HG02870 (cell line): Measurements from ENCODE around the gene LHPP.
"Not testable (repeated sequence)": the region's sequence is repeated elsewhere in the genome, so short reads cannot be mapped to it uniquely, and the experiment has no call there.

Experiments used
- ATAC-seq: cut with Tn5 transposase; IDR thresholded peaks from one replicate; pipeline ENCODE4 v1.9.1; 2021; ENCODE audit warnings: mild to moderate bottlenecking, moderate library complexity; ENCODE audit not compliant: unreplicated experiment

LHPP gene

DNA sequence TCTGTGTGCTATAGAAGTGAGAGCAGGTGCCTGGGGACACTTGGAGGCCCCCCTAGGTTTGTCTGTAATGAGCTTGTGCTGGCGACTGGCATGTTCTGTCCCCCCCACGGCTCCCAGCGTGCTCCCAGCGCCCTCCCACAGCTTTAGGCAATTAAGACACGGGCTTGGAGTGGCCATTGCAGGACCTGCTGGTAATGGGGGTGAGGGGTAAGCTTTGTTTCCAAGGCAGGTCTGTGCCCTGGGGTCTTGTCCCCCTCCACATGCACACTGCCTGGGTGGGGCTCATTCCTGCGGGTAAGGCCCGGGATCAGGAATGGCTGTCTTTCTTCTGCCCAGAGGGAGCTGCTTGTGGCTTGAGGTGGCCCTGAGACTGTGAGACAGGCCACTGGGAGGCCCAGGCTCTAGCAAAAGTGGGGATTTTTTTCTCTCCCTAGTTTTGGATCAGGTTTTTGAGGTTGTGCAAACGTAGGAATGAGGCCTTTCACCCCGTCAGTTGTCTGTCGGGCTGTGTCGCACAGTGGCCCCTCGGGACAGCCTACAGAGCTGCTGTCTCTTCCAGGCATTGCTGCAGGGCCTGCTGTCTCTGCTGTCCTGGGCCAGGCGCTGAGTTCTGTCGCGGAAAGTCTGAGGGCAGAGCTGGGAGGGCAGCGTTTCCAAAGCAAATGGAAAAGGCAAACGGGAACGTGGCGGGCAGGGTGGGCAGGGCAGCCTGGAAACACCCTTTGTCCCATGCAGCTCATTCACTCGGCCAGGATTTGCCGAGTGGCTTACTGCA, 107.4 kb downstream of the LHPP start:
- no peak for ATAC-seq

DNA sequence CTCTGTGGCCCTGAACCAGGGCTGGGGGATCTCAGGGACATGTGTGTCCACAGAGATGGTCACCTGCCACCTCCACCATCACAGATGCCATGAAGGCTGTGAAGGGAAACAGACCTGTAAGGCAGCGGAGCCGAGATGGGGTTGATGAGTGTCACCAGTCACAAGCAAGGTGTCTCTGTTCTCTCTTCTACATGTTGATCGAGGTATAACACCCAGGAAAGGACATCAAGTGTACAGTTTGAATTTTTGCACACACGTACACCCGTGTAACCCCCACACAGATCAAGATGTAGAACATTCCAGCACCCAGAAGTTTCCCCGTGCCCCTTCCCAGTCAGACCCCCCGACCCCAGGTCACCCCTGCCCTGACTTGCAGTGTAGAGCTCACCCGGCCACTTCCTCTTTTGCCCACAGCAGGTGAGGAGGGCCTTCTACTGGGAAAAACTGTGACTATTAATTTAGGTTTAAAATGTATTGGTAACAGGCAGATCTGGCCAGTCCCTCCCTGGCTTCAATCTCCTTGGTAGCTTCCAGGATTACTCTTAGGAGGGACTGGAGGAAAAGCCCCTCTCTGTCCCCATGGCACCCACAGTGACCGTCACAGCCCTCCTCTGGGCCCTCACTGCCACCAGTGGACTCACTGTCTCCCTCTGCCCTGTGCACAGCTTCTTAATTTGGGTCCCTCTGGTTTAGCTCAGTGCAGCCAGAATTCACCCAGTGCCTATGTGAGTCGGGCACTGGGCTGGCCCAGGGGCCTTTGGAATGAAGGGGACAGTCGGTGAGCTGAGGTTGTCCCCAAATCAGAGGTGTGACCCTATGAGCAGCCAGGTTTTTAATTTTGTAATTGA, 108.2 kb downstream of the LHPP start:
- ATAC-seq: no peak

DNA sequence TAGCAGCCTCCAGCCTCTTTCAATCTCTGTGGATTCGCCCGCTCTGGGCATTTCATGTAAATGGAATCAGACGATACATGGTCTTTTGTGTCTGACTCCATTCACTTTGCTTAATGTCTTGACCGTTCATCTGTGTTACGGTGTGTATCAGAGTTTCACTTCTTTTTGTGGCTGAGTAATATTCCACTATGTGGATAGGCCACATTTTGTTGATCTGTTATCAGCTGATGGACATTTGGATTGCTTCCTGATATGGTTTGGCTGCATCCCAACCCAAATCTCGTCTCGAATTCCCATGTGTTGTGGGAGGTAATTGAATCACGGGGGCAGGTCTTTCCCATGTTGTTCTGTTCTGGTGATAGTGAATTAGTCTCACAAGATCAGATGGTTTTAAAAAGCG, 109.0 kb downstream of the LHPP start:
- ATAC-seq: no peak

DNA sequence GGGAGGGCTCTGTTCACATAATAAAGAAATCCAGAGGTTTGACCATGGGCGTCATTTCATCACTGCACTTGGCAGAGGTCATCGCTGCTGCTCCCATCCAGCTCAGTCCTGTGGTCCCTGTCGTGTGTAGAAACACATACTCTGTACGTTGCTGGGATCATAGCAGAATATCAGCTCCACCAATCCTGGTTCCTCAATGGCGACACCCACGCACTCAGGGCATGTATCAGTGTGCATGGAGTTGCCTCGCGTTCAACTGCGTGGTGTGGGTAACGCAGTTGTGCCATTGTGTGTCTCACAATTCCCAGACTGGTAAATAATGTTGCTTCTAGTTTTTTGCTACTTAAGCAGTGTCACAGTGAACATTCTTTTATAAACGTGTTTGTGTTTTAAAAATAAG, 111.1 kb downstream of the LHPP start:
- no peak for ATAC-seq

DNA sequence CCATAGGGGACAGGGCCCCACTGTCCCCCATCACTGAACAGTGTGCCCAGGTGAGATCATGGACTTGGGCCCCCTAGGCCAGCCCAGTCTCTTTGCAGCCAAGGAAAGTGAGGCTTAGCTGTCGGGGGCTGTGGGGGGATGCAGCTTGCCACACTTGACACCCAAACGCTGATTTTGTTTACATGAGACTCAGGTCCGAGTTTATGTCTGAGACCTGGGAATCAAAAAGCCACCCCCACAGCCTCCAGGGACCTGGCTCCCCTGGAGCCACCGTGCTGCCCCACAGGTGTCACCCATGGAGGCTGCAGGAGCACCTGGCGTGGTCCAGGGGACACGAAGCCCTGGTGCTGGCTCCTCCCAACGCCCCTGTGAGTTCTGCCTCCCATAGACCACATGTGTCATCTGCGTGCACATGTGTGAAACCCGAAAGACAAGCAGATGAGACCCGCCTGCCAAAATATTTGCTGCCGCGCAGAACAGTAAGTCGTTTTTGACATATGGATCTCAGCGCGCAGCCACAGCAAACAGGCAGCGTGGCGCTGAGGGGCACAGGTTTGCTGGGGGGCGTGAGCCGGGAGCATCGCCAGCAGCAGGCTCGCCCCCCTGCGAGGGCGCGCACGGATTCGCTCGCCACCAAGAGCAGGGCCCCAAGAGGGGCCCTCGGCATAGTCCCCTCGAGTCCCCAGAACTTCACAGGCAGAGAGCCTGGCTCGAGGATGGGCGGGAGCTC, 112.3 kb downstream of the LHPP start:
- no peak for ATAC-seq

DNA sequence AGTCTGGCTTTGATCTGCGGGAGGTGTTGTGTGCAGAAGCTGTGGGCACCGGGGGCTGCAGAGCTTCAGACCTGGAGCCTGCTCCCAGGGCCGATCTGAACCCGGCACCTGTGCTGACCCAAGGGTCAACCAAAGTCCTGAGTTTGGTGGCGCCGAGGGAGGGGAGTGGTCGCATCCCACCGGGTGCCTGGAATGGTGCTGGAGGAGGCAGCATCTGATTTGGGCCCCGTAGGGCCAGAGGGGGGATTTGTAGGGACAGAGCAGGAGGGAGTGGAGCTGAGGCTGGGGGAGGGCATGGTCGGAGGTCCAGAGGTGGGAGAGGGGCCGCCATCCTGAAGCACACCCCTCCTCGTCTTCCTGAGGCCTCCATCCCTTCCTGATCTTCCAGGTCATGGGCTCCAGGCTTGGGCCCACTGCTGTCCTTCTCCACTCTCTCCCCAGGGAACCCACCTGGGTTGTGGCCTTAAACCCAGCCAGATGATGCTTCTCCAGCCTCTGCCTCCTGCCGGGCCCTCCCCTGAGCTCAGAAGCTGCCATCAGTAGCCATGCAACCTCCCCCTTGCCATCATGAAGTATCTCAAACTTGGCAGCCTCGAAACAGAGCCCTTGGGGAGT, 112.9 kb downstream of the LHPP start:
- no peak for ATAC-seq

DNA sequence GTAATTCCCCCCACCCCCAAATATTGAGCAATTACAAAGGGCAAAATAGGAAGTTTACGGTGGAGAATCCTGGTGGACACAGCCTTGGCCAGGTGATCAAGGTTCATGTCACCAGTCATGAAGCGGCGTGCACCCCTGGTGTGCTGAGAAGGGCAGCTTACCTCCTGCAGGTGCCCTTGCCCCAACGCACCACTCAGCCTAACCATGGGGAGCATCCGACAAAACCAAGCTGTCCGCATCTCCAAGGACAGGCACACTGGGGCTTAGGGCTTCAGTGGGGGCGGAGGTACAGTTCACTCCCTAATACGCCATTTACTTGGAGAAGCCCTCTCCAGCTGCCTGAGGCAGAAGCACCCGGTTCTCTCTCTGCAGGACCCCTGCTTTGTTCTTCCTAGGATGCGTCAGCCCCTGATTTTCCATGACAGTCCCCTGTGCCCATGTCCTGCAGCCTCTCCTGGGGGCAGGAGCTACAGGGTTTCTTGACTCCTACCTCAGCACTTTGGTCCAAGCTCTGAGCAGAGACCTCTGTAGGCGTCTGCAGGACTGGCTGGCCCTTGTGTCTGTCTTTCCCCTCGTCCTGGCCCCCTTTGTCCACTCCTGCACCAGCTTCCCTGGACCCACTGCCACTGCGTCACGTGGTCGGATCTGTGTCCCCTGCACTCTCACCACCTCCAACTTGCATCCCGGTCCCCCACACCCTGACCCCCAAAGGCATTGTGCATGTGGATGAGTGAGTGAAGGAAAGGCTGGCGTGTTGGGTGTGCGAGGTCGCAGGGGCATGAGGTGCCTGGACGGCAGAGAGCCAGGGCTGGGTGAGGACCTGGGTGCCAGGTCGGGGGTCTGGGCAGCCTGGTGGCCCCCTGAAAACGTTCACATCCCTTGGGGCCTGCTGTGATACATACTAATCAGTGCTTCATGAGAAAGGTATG, 113.7 kb downstream of the LHPP start:
- ATAC-seq: no peak

DNA sequence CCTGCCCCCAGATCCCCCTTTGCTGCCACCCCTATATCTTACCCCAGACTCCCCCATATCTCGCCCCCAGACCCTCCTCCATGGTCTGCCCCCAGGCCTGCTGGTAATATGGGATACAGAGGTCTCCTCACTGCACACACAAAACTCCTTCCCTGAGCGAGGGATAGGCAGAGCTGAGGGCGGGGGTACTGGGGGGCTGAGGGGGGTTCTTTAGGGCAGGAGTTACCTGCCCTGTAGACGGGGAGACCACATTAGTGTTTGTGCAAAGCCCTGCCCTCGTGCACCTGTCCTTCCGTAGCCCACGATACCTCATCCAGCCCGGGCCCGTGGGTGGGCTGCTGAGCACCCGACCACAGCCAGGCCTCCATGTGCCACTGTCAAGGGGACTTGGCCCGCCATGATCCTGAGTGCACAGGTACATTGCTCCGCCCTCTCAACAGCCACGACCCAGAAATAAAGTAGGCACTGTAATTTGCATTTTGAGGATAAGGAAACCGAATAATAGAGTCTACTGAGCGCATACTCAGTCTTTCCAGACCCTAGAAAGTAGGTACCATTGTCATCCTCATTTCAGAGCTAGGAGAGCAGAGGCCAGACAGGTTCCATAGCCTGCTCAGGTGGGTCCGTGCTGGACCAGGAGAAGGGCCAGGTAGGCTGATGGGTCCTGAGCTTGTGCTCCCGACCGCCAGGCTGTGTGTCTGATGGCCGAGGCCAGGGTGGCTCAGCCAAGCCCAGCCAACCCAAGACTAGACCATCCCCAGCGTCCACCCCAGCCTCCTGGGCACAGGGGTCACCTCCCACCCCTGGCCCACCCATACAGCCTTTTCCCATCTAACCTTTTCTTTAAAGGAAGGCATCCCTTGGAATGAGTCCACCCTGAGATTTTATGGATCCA, 115.2 kb downstream of the LHPP start:
- no peak for ATAC-seq

DNA sequence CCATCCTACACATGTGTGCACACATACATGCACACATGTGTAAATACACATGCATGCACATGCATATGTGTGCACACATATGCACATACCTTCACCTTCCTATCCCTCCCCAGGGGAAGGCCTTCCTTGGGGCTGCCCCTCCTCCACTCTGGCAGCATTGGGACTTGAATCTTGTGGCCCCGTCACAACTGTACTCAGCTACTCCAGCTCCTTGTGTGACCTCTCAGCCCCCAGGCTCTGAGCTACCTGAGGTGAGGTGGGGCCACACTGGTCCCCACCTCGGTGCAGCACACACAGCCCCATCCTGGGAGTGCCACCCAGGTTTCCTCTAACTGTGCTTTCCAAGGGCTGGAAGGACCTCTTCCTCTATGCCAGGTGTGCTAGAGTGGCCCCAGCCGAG, 116.0 kb downstream of the LHPP start:
- no peak for ATAC-seq

DNA sequence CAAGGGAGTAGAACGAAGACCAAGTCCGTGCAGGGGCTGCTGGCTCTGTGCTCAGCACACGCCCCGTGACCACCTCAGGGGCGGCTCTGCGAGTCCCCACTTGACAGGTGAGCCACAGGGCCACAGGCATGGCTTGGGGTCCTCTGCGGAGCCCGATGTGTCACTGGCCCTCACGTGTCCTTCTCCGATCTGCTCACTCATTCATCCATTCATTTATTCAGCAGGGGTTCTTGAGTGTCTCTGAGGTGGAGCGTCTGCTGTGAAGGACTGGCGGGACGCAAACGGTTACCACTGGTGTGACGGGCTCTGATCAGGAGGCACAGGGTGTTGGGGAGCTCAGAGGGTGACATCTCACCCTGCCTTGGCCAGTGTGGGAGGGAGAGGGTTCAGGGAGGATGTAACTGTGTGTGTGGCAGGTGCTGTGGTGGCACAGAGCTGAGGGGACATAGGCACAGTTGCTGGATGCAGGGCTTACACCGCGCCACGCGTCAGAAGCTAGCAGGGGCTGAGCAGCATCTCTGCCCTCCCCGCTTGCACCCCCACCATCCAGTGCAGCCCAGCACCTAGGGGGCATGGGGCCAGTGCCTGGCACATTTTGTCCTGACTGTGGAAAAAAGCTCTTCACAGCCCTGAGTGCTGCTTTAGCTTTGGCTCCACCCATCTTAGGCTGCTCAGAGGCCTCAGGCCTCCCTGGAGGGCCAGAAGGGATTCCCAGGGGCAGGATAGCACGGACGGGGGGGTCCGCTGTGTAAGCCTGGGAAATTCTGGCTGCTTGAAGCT, 116.8 kb downstream of the LHPP start:
- ATAC-seq: no peak

DNA sequence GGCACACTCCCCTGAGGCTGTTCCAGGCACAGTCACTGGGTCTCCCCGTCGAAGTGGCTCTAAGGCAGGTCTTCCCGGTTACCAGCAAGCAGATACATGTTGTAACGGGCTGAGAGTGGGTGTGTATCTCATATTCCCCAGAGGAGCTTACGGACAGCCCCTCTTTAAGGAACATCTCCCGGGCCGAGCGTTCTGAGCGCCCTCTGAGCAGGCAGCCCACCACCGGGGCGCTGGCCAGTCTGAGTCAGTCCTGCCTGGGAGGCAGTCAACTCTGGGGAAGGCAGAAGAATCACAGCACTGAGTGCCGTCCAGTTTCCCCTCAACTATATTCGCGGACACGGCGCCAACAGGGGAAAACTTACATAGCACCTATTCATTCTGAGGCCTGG, 117.4 kb downstream of the LHPP start:
- ATAC-seq: no peak

DNA sequence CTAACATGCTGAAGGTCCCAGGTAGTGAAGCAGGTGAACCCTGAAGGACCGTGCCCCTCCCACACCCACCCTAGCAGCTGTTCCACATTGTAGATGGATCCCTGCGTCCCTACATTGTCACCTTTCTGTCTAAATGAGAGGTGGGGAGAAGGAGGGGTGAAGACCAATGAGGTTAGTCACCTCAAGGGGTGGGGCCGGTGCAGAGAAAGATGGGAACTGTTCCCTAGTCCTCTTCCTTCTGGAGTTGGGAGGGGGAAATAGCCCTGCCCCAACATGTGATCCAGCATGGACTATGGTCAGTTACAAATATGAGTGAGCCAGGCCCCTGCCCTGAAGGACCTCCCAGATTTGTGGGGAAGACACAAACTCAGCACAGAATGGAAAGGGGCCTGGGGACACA, 124.5 kb downstream of the LHPP start:
- ATAC-seq: no peak

DNA sequence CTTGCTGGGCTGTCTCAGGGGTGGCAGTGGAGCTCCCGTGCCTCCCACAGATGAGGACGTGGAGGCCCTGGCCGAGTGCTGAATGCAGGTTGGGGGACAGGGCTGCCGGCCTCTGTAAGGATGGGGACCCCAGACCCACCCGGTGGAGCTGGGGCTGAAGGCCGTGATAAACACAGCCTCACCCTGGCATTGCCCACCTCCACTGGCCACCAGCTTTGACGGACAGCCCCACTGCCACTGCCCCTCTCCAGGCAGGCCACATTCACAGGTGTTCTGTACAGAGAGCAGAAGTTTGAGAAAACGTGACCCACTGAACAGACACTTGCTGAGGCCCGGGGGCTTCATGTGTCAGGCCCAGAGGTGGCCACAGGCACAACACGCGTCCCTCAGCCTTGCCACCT, 126.2 kb downstream of the LHPP start:
- no peak for ATAC-seq

DNA sequence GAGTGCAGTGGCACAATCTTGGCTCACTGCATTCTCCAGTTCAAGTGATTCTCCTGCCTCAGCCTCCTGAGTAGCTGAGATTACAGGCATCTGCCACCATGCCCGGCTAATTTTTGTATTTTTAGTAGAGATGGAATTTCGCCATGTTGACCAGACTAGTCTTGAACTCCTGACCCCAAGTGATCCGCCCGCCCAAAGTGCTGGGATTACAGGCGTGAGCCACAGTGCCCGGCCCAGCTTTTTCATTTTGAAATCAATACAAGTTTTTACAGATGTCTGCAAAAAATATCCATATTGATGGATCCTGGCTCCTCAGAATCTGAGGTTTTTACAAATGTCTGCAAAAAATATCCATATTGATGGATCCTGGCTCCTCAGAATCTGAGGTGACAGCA, 126.7 kb downstream of the LHPP start:
- ATAC-seq: not testable (repeated sequence)

DNA sequence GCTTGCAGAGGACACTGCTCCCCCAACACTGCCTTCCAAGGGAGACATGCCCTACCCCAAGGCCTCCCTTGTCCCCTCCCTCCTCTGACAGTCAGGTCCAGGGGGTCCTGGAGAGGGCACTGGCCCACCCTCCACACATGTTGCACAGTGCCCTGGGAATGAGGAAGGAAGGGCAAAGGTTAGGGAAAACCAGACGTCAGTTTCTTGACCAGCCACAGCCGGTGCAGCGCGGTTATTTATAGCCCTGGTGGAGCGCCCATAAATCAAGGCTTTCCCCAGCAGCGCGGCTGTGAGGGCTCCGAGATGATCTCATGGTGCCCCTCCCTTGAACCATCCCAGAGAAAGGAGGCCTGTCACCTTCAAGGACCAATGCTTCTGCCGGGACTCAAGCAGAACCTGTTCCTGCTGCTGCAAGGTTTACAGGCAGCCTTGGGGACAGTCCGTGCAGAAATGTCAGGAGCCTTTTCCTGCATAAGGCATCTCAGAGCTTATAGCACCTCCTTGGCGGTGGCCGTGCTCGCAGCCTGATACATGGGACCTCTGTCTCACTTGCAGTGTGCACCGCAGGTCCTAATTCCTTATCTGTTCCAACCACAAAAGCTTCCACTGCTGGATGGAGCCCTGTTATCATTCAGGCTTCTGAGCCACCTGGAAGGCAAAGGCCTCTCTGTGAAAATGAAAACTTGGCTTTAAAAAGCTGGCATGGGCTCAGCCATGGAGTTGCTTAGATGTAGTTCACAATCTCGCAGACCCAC, 127.3 kb downstream of the LHPP start:
- no peak for ATAC-seq

DNA sequence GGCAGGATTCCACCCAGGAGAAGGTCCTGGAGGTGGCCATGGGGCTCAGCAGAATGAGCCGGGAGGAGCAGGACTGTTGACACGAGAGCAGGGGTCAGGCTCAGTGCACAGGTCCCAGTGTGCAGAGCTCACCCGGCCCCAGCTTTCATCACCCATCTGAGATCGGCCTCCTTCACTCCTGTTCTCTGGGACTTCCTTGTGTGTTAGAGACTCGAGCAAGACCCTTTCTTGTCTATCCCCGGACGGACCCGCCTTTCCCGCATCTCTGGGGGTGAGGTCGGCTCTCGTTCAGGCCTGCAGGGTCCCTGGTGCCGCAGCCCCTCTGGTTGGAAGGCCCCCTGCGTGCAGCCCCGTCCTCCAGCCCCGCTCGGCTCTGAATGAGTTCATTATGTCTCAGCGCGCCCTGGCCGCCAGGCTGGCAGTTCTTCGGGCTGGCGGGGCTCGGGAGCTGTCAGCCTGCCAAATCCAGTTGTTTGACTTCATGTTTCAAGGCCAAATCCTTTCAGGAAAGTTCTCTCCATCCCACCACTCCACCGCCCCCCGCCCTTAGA, 127.9 kb downstream of the LHPP start:
- ATAC-seq: no peak
